Peyer's patch (tissue), 4 donors: ENCODE measurements around the gene EEFSEC. TPM values are rescaled to one million over a fixed set of nuclear protein-coding genes. Genes with fewer than 3 reads are reported as not detected.

Experiments used
- DNase-seq, 3 donors: peaks; one replicate each; pipeline ENCODE4 v3.0.0-alpha.2; 2017 to 2019
- H3K27ac ChIP-seq, 4 donors: fragments of 200-600 bp; sonication (generic); one replicate each; pipeline ENCODE4 v1.5.1; 2016 to 2019
- H3K27me3 ChIP-seq, 2 donors: fragments of 200-600 bp; sonication (generic); one replicate each; pipeline ENCODE4 v1.5.1; 2019
- H3K36me3 ChIP-seq, 3 donors: fragments of 200-600 bp; sonication (generic); one replicate each; pipeline ENCODE4 v1.5.1; 2016 to 2019
- H3K4me1 ChIP-seq, 4 donors: fragments of 200-600 bp; sonication (generic); one replicate each; pipeline ENCODE4 v1.5.1; 2016 to 2019
- H3K4me3 ChIP-seq, 4 donors: fragments of 200-600 bp; sonication (generic); 1 replicate in 3 of 4; 2 replicates in 1 of 4; pipeline ENCODE4 v1.5.1; 2016 to 2019; ENCODE audit warnings: mild to moderate bottlenecking in 1 of 4
- H3K9me3 ChIP-seq, 4 donors: fragments of 200-600 bp; sonication (generic); one replicate each; pipeline ENCODE4 v1.5.1; 2016 to 2019; ENCODE audit warnings: mild to moderate bottlenecking in 1 of 4
- CTCF ChIP-seq, 6 experiments: fragments of 450-650 bp in 4 of 6; fragments of 200-600 bp in 2 of 6; sonication (generic) in 1 of 6; IDR thresholded peaks; one replicate each; pipeline ENCODE4 v1.5.1; 2017 to 2019; ENCODE audit warnings: antibody characterized with exemption in 6 of 6, mild to moderate bottlenecking in 3 of 6, moderate library complexity in 1 of 6
- POLR2A ChIP-seq, 2 donors: fragments of 450-650 bp; IDR thresholded peaks; one replicate each; pipeline ENCODE4 v1.5.1; 2017; ENCODE audit warnings: antibody characterized with exemption in 2 of 2, mild to moderate bottlenecking in 2 of 2, moderate library complexity in 2 of 2
- total RNA-seq, 4 donors: library from RNA; depleted of rRNA; stranded (reverse); fragments of >200 nt; gene quantifications; one replicate each; pipeline ENCODE4 v1.1.0, GENCODE V29; 2016

The EEFSEC gene
- total RNA-seq, 4 donors from 2014 or later, result 11.7 to 50.3 (median 19.6) TPM

- no peak for DNase-seq
- no peaks in the 10 kb centered on the region for H3K36me3 ChIP-seq
- no peaks in the 10 kb centered on the region for H3K9me3 ChIP-seq
- TF ChIP-seq CTCF (IDR thresholded peaks at IDR 0.05) (no peak), POLR2A (IDR thresholded peaks at IDR 0.05) (no peak)
- no peaks in the 10 kb centered on the region for H3K4me1 ChIP-seq
- no peak overlapping the region for H3K4me3 ChIP-seq
- no peak overlapping the region for H3K27ac ChIP-seq
- no peaks in the 10 kb centered on the region for H3K27me3 ChIP-seq
These were observed 26.2 kb downstream of the EEFSEC start for GRCh38 chr3:128179484-128179819.

- DNase-seq, result no peak
- TF ChIP-seq POLR2A (IDR thresholded peaks at IDR 0.05), result no peak
- no peak for TF ChIP-seq CTCF (IDR thresholded peaks at IDR 0.05)
- H3K27me3 ChIP-seq, result no peaks in the 10 kb centered on the region
- H3K4me3 ChIP-seq, result no peak overlapping the region
- no peaks in the 10 kb centered on the region for H3K9me3 ChIP-seq
- H3K36me3 ChIP-seq, result no peaks in the 10 kb centered on the region
- no peak overlapping the region for H3K27ac ChIP-seq
- no peaks in the 10 kb centered on the region for H3K4me1 ChIP-seq
These were observed 27.2 kb downstream of the EEFSEC start for GRCh38 chr3:128180436-128180835.

GRCh38 chr3:128180913-128181312 lies 27.6 kb downstream of the EEFSEC start:
- Histone ChIP-seq H3K4me3 (no peak overlapping the region), H3K27me3 (no peaks in the 10 kb centered on the region), H3K36me3 (no peaks in the 10 kb centered on the region), H3K9me3 (no peaks in the 10 kb centered on the region), H3K27ac (no peak overlapping the region), H3K4me1 (no peaks in the 10 kb centered on the region)
- TF ChIP-seq POLR2A (IDR thresholded peaks at IDR 0.05) (no peak), CTCF (IDR thresholded peaks at IDR 0.05) (no peak)
- no peak for DNase-seq

GRCh38 chr3:128182656-128183055 lies 29.4 kb downstream of the EEFSEC start:
- DNase-seq, result no peak
- no peak overlapping the region for H3K4me3 ChIP-seq
- no peaks in the 10 kb centered on the region for H3K36me3 ChIP-seq
- H3K4me1 ChIP-seq, result no peaks in the 10 kb centered on the region
- H3K27ac ChIP-seq, result no peak overlapping the region
- no peak for TF ChIP-seq CTCF (IDR thresholded peaks at IDR 0.05)
- no peak for TF ChIP-seq POLR2A (IDR thresholded peaks at IDR 0.05)
- H3K9me3 ChIP-seq, result no peaks in the 10 kb centered on the region
- no peaks in the 10 kb centered on the region for H3K27me3 ChIP-seq

- TF ChIP-seq CTCF (IDR thresholded peaks at IDR 0.05) (no peak), POLR2A (IDR thresholded peaks at IDR 0.05) (no peak)
- Histone ChIP-seq H3K9me3 (no peaks in the 10 kb centered on the region), H3K4me1 (no peaks in the 10 kb centered on the region), H3K4me3 (no peak overlapping the region), H3K27ac (no peak overlapping the region), H3K36me3 (no peaks in the 10 kb centered on the region), H3K27me3 (no peaks in the 10 kb centered on the region)
- no peak for DNase-seq
These were observed 32.6 kb downstream of the EEFSEC start for GRCh38 chr3:128185630-128186447.
